ENCODE data around the gene ZNF543. TPM values are rescaled to one million over a fixed set of nuclear protein-coding genes. Genes with fewer than 3 reads are reported as not detected.
A peak's percentile ranks its signal among the peaks of the same experiment; 100 is the strongest.

Gene ZNF543
- total RNA-seq, 1 experiment from 2014 or later, result 8.4 TPM

- DNase-seq (ENCODE audit: low spot score) (no peak), ATAC-seq (no peak)
- Mint-ChIP-seq H3K4me3 (peak overlapping the region; percentile 87), H3K27ac (peak overlapping the region; percentile 93), H3K36me3 (peaks cover 27% of the 10 kb centered on the region), H3K9me3 (no peaks in the 10 kb centered on the region), H3K4me1 (peaks cover 20% of the 10 kb centered on the region), H3K27me3 (ENCODE audit: low read depth) (peaks cover 8% of the 10 kb centered on the region)
- POLR2A ChIA-PET, result no interaction called here
- CTCF ChIA-PET, result interaction anchor here (0.6 kb wide), 1 partner anchor 32 kb away, joined by 5 read pairs; the partner anchor contains the start of gene ZNF543
- TF ChIP-seq FOXJ3 (CRISPR knock-in tag; IDR thresholded peaks at IDR 0.05; ENCODE audit: borderline replicate concordance) (no peak), ESRRA (CRISPR knock-in tag; IDR thresholded peaks at IDR 0.05; ENCODE audit: borderline replicate concordance) (no peak), NFYB (CRISPR knock-in tag; conservative IDR thresholded peaks at IDR 0.05; ENCODE audit: low read depth) (no peak), ATF3 (CRISPR knock-in tag; conservative IDR thresholded peaks at IDR 0.05) (no peak), NFATC4 (CRISPR knock-in tag; IDR thresholded peaks at IDR 0.05) (no peak), ZNF281 (CRISPR knock-in tag; IDR thresholded peaks at IDR 0.05) (no peak), EMX1 (CRISPR knock-in tag; IDR thresholded peaks at IDR 0.05) (no peak), ZBTB21 (CRISPR knock-in tag; IDR thresholded peaks at IDR 0.05; ENCODE audit: borderline replicate concordance) (no peak), FOXP1 (CRISPR knock-in tag; IDR thresholded peaks at IDR 0.05; ENCODE audit: borderline replicate concordance) (no peak), ZNF263 (CRISPR knock-in tag; IDR thresholded peaks at IDR 0.05; ENCODE audit: low read depth) (no peak), ZMAT4 (CRISPR knock-in tag; IDR thresholded peaks at IDR 0.05) (no peak), ZNF425 (CRISPR knock-in tag; conservative IDR thresholded peaks at IDR 0.05) (no peak), AR (CRISPR knock-in tag; IDR thresholded peaks at IDR 0.05) (no peak), SP1 (CRISPR knock-in tag; conservative IDR thresholded peaks at IDR 0.05) (no peak), E2F5 (CRISPR knock-in tag; IDR thresholded peaks at IDR 0.05) (no peak), NR1H2 (CRISPR knock-in tag; IDR thresholded peaks at IDR 0.05) (no peak), HMGXB4 (CRISPR knock-in tag; IDR thresholded peaks at IDR 0.05) (no peak), PREB (CRISPR knock-in tag; IDR thresholded peaks at IDR 0.05; ENCODE audit: borderline replicate concordance) (no peak)
These were observed 31.6 kb downstream of the ZNF543 start for GRCh38 chr19:57351867-57352266.

Measured in WTC11 (cell line).